Panc1 (cell line): ENCODE data around the gene JOSD2. TPM values are rescaled to one million over a fixed set of nuclear protein-coding genes. Genes with fewer than 3 reads are reported as not detected.

Experiments
- ATAC-seq: fragments of 200-7000 bp; cut with Tn5 transposase; 2 replicates; pipeline ENCODE4 v1.9.1; 2020; ENCODE audit warnings: mild to moderate bottlenecking, moderate library complexity
- BruUV-seq: library from RNA; stranded (reverse); fragments of 400-500 nt; replicated peaks from 2 replicates; lab custom pipeline; 2021; lab: Mats Ljungman, UMichigan
- CTCF ChIA-PET: fragments of 300-600 bp; sonication (Branson Sonifier 250); formaldehyde crosslinking; loops from one replicate; lab custom pipeline; 2022; ENCODE audit warnings: antibody characterized with exemption; lab: Charles Lee
- POLR2A ChIA-PET: fragments of 300-600 bp; sonication (Branson Sonifier 250); formaldehyde crosslinking; loops from one replicate; lab custom pipeline; 2022; ENCODE audit warnings: antibody characterized with exemption; lab: Charles Lee
- DNase-seq: peaks from one replicate; pipeline ENCODE4 v3.0.0-alpha.2; 2010; ENCODE audit warnings: low read depth, low spot score
- H3K27ac ChIP-seq: 2 replicates; pipeline ENCODE4 v1.5.1; 2011; ENCODE audit warnings: mild to moderate bottlenecking, low read length, inconsistent platforms
- H3K27me3 ChIP-seq: fragments of 200-500 bp; sonication (Bioruptor generic); 2 replicates; pipeline ENCODE4 v1.6.0; 2014; ENCODE audit warnings: low read length, inconsistent platforms; ENCODE audit not compliant: control insufficient read depth, insufficient read depth
- H3K36me3 ChIP-seq: fragments of 200-500 bp; sonication (Bioruptor generic); 2 replicates; pipeline ENCODE4 v1.5.1; 2014; ENCODE audit warnings: inconsistent platforms, mild to moderate bottlenecking, low read length, moderate library complexity; ENCODE audit not compliant: control insufficient read depth, insufficient read depth
- H3K4me1 ChIP-seq: 2 replicates; pipeline ENCODE4 v1.5.1; 2011; ENCODE audit warnings: inconsistent platforms, mild to moderate bottlenecking, low read length, moderate library complexity; ENCODE audit not compliant: control insufficient read depth, insufficient read depth
- H3K4me3 ChIP-seq, 2 experiments: 2 replicates each; pipeline ENCODE4 v1.5.1; 2011 to 2012; ENCODE audit warnings: low read depth in 2 of 2, low read length in 2 of 2, mild to moderate bottlenecking in 2 of 2, inconsistent platforms in 1 of 2, moderate library complexity in 1 of 2
- H3K9me3 ChIP-seq: fragments of 200-500 bp; sonication (Bioruptor generic); 2 replicates; pipeline ENCODE4 v1.5.1; 2014; ENCODE audit warnings: low read depth, mild to moderate bottlenecking, inconsistent platforms, low read length, moderate library complexity; ENCODE audit not compliant: control insufficient read depth, insufficient read depth
- POLR2AphosphoS5 ChIP-seq: IDR thresholded peaks from 2 replicates; pipeline ENCODE4 v1.6.1; 2012; ENCODE audit warnings: mild to moderate bottlenecking, low read depth, low read length, moderate library complexity
- SIN3A ChIP-seq: IDR thresholded peaks from 2 replicates; pipeline ENCODE4 v1.6.1; 2012; ENCODE audit warnings: low read depth, mild to moderate bottlenecking, low read length, moderate library complexity, borderline replicate concordance; ENCODE audit not compliant: insufficient read depth
- TCF7L2 ChIP-seq: IDR thresholded peaks from 2 replicates; pipeline ENCODE4 v1.6.1; 2011; ENCODE audit warnings: mild to moderate bottlenecking, low read depth, low read length, inconsistent platforms
- in situ Hi-C: cut with HindIII; loops from 2 replicates; pipeline ENCODE4 v1.10.0; 2016; ENCODE audit warnings: low sequenced_read_pairs, low pct_unique_long_range_greater_than_20kb
- intact Hi-C: fragments of 100-400 bp; cut with micrococcal nuclease; formaldehyde crosslinking; loops from one replicate; pipeline ENCODE4 v1.10.0; 2022; ENCODE audit not compliant: unreplicated experiment
- total RNA-seq: library from RNA; stranded (reverse); gene quantifications from one replicate; pipeline ENCODE4 v1.2.1, GENCODE V29; 2021; ENCODE audit not compliant: unreplicated experiment
- TF ChIP-seq, protein P1 (sequence below), 2 experiments: IDR thresholded peaks; 2 replicates each; pipeline ENCODE4 v1.6.1; 2011 to 2012; ENCODE audit warnings: low read depth in 2 of 2, control low read depth in 1 of 2, low read length in 1 of 2, mild to moderate bottlenecking in 1 of 2, moderate library complexity in 1 of 2; ENCODE audit not compliant: insufficient read depth in 1 of 2
- TF ChIP-seq, protein P2 (sequence below): fragments of 450-650 bp; IDR thresholded peaks from 2 replicates; pipeline ENCODE4 v1.5.1; 2017; ENCODE audit warnings: mild to moderate bottlenecking

JOSD2 gene
- total RNA-seq, 1 experiment from 2014 or later, result 51.8 TPM

DNA sequence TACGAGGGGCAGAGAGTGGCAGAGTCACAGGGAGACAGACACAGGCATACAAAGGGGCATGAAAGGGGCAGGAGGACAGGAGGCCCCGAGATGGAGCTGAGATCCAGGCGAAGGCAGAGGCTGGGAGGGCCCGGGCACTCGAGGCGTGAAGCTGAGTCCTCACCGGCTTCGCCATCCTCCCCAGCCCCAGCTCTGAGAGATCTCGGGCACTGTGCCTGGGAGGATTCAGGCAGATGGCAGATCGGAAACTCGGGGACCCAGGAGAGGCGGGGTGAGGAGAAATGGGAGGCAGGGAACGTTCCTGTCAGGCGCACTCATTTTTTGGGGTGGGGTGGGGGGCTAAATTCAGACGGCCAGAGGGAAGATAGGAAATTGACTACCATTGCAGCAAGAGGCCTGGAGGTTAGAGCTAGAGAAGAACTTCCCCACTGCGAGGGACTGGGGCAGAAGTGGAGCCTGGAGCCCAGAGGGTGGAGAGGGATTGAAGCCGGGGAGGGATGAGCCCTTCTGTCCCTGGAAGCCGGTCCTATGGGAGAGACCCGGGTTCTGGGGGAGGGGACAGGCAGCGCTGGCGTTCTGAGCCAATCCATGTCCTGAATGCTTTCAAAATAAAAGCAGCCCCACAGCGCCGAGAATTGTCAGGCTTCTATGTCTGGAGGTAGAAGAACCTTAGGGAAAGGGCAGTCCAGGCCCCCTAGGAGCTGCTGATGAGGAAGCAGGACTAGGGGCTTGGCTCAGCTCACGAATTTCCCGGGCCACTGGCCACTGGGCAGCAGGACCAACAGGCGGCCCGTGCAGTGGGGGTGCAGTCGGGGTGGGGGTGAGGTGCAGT lies 44.7 kb upstream of the JOSD2 start:
- CTCF ChIA-PET, result interaction anchor here (0.6 to 1.3 kb wide), 10 partner anchors 8 to 717 kb away, joined by 3 to 14 read pairs (median 8); partner anchors contain the start of gene JOSD2
- Histone ChIP-seq H3K4me3 (peak overlapping the region; percentile 49 to 62; a peak in 3 of 4 replicates), H3K27me3 (no peaks in the 10 kb centered on the region), H3K27ac (no peak overlapping the region), H3K36me3 (no peaks in the 10 kb centered on the region), H3K4me1 (no peaks in the 10 kb centered on the region), H3K9me3 (no peaks in the 10 kb centered on the region)
- intact Hi-C loops (no loop called here), in situ Hi-C loops (no loop called here)
- no peak for TF ChIP-seq POLR2AphosphoS5
- TF ChIP-seq, protein P1, sequence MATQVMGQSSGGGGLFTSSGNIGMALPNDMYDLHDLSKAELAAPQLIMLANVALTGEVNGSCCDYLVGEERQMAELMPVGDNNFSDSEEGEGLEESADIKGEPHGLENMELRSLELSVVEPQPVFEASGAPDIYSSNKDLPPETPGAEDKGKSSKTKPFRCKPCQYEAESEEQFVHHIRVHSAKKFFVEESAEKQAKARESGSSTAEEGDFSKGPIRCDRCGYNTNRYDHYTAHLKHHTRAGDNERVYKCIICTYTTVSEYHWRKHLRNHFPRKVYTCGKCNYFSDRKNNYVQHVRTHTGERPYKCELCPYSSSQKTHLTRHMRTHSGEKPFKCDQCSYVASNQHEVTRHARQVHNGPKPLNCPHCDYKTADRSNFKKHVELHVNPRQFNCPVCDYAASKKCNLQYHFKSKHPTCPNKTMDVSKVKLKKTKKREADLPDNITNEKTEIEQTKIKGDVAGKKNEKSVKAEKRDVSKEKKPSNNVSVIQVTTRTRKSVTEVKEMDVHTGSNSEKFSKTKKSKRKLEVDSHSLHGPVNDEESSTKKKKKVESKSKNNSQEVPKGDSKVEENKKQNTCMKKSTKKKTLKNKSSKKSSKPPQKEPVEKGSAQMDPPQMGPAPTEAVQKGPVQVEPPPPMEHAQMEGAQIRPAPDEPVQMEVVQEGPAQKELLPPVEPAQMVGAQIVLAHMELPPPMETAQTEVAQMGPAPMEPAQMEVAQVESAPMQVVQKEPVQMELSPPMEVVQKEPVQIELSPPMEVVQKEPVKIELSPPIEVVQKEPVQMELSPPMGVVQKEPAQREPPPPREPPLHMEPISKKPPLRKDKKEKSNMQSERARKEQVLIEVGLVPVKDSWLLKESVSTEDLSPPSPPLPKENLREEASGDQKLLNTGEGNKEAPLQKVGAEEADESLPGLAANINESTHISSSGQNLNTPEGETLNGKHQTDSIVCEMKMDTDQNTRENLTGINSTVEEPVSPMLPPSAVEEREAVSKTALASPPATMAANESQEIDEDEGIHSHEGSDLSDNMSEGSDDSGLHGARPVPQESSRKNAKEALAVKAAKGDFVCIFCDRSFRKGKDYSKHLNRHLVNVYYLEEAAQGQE (IDR thresholded peaks at IDR 0.05; ENCODE audit: insufficient read depth in 1 of 2, low read depth in 2 of 2, low read length in 1 of 2), result no peak
- TF ChIP-seq, protein P2, sequence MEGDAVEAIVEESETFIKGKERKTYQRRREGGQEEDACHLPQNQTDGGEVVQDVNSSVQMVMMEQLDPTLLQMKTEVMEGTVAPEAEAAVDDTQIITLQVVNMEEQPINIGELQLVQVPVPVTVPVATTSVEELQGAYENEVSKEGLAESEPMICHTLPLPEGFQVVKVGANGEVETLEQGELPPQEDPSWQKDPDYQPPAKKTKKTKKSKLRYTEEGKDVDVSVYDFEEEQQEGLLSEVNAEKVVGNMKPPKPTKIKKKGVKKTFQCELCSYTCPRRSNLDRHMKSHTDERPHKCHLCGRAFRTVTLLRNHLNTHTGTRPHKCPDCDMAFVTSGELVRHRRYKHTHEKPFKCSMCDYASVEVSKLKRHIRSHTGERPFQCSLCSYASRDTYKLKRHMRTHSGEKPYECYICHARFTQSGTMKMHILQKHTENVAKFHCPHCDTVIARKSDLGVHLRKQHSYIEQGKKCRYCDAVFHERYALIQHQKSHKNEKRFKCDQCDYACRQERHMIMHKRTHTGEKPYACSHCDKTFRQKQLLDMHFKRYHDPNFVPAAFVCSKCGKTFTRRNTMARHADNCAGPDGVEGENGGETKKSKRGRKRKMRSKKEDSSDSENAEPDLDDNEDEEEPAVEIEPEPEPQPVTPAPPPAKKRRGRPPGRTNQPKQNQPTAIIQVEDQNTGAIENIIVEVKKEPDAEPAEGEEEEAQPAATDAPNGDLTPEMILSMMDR, result no peak
- no peak for TF ChIP-seq TCF7L2
- no peak for TF ChIP-seq SIN3A
- no TSS peak for BruUV-seq
- ATAC-seq (peak; percentile 47), DNase-seq (no peak)
- POLR2A ChIA-PET, result interaction anchor here (0.7 kb wide), 1 partner anchor 55 kb away, joined by 5 read pairs; no protein-coding TSS in a partner anchor

DNA sequence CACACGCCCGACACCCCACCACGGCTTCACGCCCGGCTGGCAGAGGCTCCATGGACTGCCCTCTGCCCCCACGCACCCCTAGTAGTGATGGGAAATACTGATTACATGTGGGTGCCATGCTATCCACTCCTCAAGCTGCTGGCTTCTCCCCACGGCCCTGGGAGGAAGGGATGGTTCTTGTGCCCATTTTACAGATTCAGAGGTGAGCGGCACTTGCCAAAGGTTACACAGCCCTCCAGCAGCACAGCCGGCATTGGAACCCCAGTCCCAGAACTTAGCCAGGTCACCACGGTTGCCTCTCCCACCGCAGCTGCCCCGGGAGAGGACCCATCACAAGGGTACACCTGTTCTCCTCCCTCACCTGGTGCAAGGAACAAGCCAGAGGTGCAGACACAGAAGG lies 44.0 kb upstream of the JOSD2 start:
- Histone ChIP-seq H3K4me3 (no peak overlapping the region), H3K27ac (no peak overlapping the region), H3K36me3 (no peaks in the 10 kb centered on the region), H3K9me3 (no peaks in the 10 kb centered on the region), H3K27me3 (no peaks in the 10 kb centered on the region), H3K4me1 (no peaks in the 10 kb centered on the region)
- ATAC-seq (no peak), DNase-seq (no peak)
- CTCF ChIA-PET, result no interaction called here
- no TSS peak for BruUV-seq
- TF ChIP-seq POLR2AphosphoS5 (no peak), TCF7L2 (no peak), SIN3A (no peak)
- TF ChIP-seq, protein P1 (IDR thresholded peaks at IDR 0.05; ENCODE audit: insufficient read depth in 1 of 2, low read depth in 2 of 2, low read length in 1 of 2), result no peak
- TF ChIP-seq, protein P2, result no peak
- POLR2A ChIA-PET, result no interaction called here
- in situ Hi-C loops (no loop called here), intact Hi-C loops (no loop called here)
